ENCODE data around the gene ERVW-1.

The ERVW-1 gene

GRCh38 chr7:92460510-92460909 lies 17.2 kb downstream of the ERVW-1 start:
- TF ChIP-seq CTCF (conservative IDR thresholded peaks at IDR 0.05; ENCODE audit: low read depth, low read length) = no peak
- H3K4me2 ChIP-seq = no peak overlapping the region
- H3K79me2 ChIP-seq (ENCODE audit: insufficient read depth, low read depth) = no peaks in the 10 kb centered on the region

GRCh38 chr7:92460109-92460508 lies 17.6 kb downstream of the ERVW-1 start:
- Histone ChIP-seq H3K36me3 (ENCODE audit: insufficient read depth) (no peaks in the 10 kb centered on the region; the same call in 1 of the 2 replicates), H4K20me1 (ENCODE audit: insufficient read depth) (no peaks in the 10 kb centered on the region), H3K27ac (no peak overlapping the region), H3K4me2 (no peak overlapping the region), H2AFZ (ENCODE audit: low read depth) (no peak overlapping the region), H3K4me1 (ENCODE audit: low read depth, poor library complexity, severe bottlenecking) (no peaks in the 10 kb centered on the region), H3K9ac (no peak overlapping the region), H3K27me3 (ENCODE audit: insufficient read depth, low read depth) (no peaks in the 10 kb centered on the region), H3K79me2 (ENCODE audit: insufficient read depth, low read depth) (no peaks in the 10 kb centered on the region), H3K4me3 (IDR thresholded peaks at IDR 0.05; ENCODE audit: insufficient read depth, low read depth, low read length) (no peak overlapping the region)
- TF ChIP-seq CTCF (conservative IDR thresholded peaks at IDR 0.05; ENCODE audit: low read depth, low read length) = no peak

More at GRCh38 chr7:92460510-92460909, 17.2 kb downstream of the ERVW-1 start:
- H4K20me1 ChIP-seq (ENCODE audit: insufficient read depth) = no peaks in the 10 kb centered on the region
- H3K4me3 ChIP-seq (IDR thresholded peaks at IDR 0.05; ENCODE audit: insufficient read depth, low read depth, low read length) = no peak overlapping the region
- H3K27ac ChIP-seq = no peak overlapping the region
- no peak overlapping the region for H3K9ac ChIP-seq
- no peaks in the 10 kb centered on the region for H3K4me1 ChIP-seq (ENCODE audit: low read depth, poor library complexity, severe bottlenecking)
- H3K27me3 ChIP-seq (ENCODE audit: insufficient read depth, low read depth) = no peaks in the 10 kb centered on the region
- no peaks in the 10 kb centered on the region; the same call in 1 of the 2 replicates for H3K36me3 ChIP-seq (ENCODE audit: insufficient read depth)
- no peak overlapping the region for H2AFZ ChIP-seq (ENCODE audit: low read depth)

GRCh38 chr7:92456236-92456635 lies 21.5 kb downstream of the ERVW-1 start:
- Histone ChIP-seq H3K79me2 (ENCODE audit: insufficient read depth, low read depth) (no peaks in the 10 kb centered on the region), H3K4me2 (no peak overlapping the region), H3K4me3 (IDR thresholded peaks at IDR 0.05; ENCODE audit: insufficient read depth, low read depth, low read length) (no peak overlapping the region), H3K9ac (no peak overlapping the region), H2AFZ (ENCODE audit: low read depth) (no peak overlapping the region), H3K27ac (no peak overlapping the region), H3K36me3 (ENCODE audit: insufficient read depth) (no peaks in the 10 kb centered on the region; the same call in 1 of the 2 replicates), H3K4me1 (ENCODE audit: low read depth, poor library complexity, severe bottlenecking) (no peaks in the 10 kb centered on the region), H4K20me1 (ENCODE audit: insufficient read depth) (no peaks in the 10 kb centered on the region), H3K27me3 (ENCODE audit: insufficient read depth, low read depth) (no peaks in the 10 kb centered on the region)
- no peak for TF ChIP-seq CTCF (conservative IDR thresholded peaks at IDR 0.05; ENCODE audit: low read depth, low read length)

- no peak for TF ChIP-seq CTCF (conservative IDR thresholded peaks at IDR 0.05; ENCODE audit: low read depth, low read length)
- no peaks in the 10 kb centered on the region for H4K20me1 ChIP-seq (ENCODE audit: insufficient read depth)
- no peaks in the 10 kb centered on the region for H3K79me2 ChIP-seq (ENCODE audit: insufficient read depth, low read depth)
- no peak overlapping the region for H3K4me2 ChIP-seq
- H3K9ac ChIP-seq = no peak overlapping the region
- no peaks in the 10 kb centered on the region; the same call in 1 of the 2 replicates for H3K36me3 ChIP-seq (ENCODE audit: insufficient read depth)
- H3K27me3 ChIP-seq (ENCODE audit: insufficient read depth, low read depth) = no peaks in the 10 kb centered on the region
- H2AFZ ChIP-seq (ENCODE audit: low read depth) = no peak overlapping the region
- no peak overlapping the region for H3K4me3 ChIP-seq (IDR thresholded peaks at IDR 0.05; ENCODE audit: insufficient read depth, low read depth, low read length)
- H3K27ac ChIP-seq = no peak overlapping the region
- H3K4me1 ChIP-seq (ENCODE audit: low read depth, poor library complexity, severe bottlenecking) = peaks cover 11% of the 10 kb centered on the region
Measured at GRCh38 chr7:92451645-92452044, 26.1 kb downstream of the ERVW-1 start.

Data from KMS-11 (cell line).